Suprapubic skin (tissue), 4 donors: Measurements from ENCODE around the gene ZC3H15.

Source experiments
- POLR2A ChIP-seq, 2 donors: fragments of 450-650 bp; IDR thresholded peaks; one replicate each; pipeline ENCODE4 v1.6.1; 2017; ENCODE audit warnings: antibody characterized with exemption in 2 of 2, mild to moderate bottlenecking in 2 of 2, moderate library complexity in 2 of 2
- POLR2AphosphoS5 ChIP-seq, 3 donors: sonication (generic); formaldehyde crosslinking; IDR thresholded peaks; one replicate each; pipeline ENCODE4 v1.6.1; 2017; ENCODE audit warnings: antibody characterized with exemption in 3 of 3

DNA sequence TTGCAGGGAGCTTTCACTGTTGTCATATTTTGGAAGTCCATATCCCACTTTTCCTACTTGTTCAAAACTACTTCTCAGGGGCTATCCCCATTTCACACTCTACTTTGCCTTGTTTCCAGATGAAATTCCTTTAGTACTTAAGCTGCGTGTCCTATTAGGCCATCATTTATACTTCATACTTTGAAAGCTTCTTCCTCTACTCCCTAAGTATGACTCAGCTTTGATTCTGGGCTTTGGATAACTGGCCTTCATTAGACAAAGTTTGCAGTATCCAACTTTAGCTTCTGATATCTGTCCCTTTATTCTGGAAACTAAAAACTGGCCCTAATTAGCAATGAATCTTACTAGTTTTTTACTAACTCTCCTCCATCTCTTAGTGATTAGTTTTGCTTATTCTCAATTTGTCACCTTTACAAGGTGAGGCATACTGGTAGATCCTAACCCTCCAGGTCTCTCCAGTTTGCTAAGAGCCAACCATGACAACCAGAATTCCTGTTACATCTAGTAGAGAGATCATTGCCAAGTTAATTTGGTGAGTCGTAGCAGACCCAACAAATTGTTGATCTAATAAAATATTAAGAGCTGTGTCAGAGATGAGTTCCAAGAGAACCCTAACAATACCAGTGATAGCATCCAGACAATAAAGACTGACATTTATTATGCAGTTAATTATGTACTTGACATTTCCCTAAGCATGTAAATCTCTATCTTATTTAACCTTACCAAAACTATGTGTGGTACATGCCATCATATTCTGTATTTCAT, 72.6 kb downstream of the ZC3H15 start:
- no peak for TF ChIP-seq POLR2AphosphoS5 (IDR thresholded peaks at IDR 0.05)
- TF ChIP-seq POLR2A (IDR thresholded peaks at IDR 0.05), result no peak
